M059J (cell line): ENCODE measurements around the gene AARSD1. TPM values are rescaled to one million over a fixed set of nuclear protein-coding genes. Genes with fewer than 3 reads are reported as not detected.
A peak's percentile ranks its signal among the peaks of the same experiment; 100 is the strongest.
"Not testable (repeated sequence)": the region's sequence is repeated elsewhere in the genome, so short reads cannot be mapped to it uniquely, and the experiment has no call there.

Source experiments
- DNase-seq: peaks from one replicate; pipeline ENCODE4 v3.0.0-alpha.2; 2012; ENCODE audit warnings: low read depth
- total RNA-seq: library from RNA; depleted of rRNA; stranded (reverse); fragments of >200 nt; shearing (Covaris generic); gene quantifications from 2 replicates; pipeline ENCODE4 v1.2.3, GENCODE V29; 2014; rRNA removed

Gene AARSD1
- total RNA-seq, 1 experiment from 2014 or later: 17.1 TPM

- DNase-seq: no peak
Measured at GRCh38 chr17:42920106-42920900, 44.0 kb downstream of the AARSD1 start.

- not testable (repeated sequence) for DNase-seq
Measured at GRCh38 chr17:42919522-42920077, 44.7 kb downstream of the AARSD1 start.

GRCh38 chr17:42918902-42919521, 45.2 kb downstream of the AARSD1 start:
- DNase-seq: no peak

GRCh38 chr17:42917236-42917603, 47.0 kb downstream of the AARSD1 start:
- DNase-seq: peak; percentile 17

GRCh38 chr17:42916388-42917235, 47.6 kb downstream of the AARSD1 start:
- DNase-seq: not testable (repeated sequence)

- DNase-seq: not testable (repeated sequence)
Measured at GRCh38 chr17:42915288-42915687, 49.0 kb downstream of the AARSD1 start.

GRCh38 chr17:42913981-42914617, 50.2 kb downstream of the AARSD1 start:
- DNase-seq: peak; percentile 2

- no peak for DNase-seq
Measured at GRCh38 chr17:42913522-42913921, 50.7 kb downstream of the AARSD1 start.

GRCh38 chr17:42908872-42909700, 55.2 kb downstream of the AARSD1 start:
- DNase-seq: peak; percentile 9

GRCh38 chr17:42906772-42907446, 57.3 kb downstream of the AARSD1 start:
- no peak for DNase-seq

GRCh38 chr17:42904110-42904469, 60.2 kb downstream of the AARSD1 start:
- DNase-seq: no peak

GRCh38 chr17:42901535-42902229, 62.6 kb downstream of the AARSD1 start:
- no peak for DNase-seq

Other genes starting within 250 kb of the AARSD1 start
- 4.5 and 7.8 TPM in 2 replicates for gene EZH1, start 219.4 kb downstream of the AARSD1 start, total RNA-seq
- 0.49 and 1.0 TPM in 2 replicates for gene RAMP2, start 203.2 kb downstream of the AARSD1 start, total RNA-seq
- 88.5 and 97.4 TPM in 2 replicates for gene VPS25, start 191.0 kb downstream of the AARSD1 start, total RNA-seq
- gene WNK4, start 183.8 kb downstream of the AARSD1 start, total RNA-seq: 0.52 and 1.2 TPM in 2 replicates
- 95.0 and 99.0 TPM in 2 replicates for gene COA3, start 165.8 kb downstream of the AARSD1 start, total RNA-seq
- gene CNTD1, start 165.6 kb downstream of the AARSD1 start, total RNA-seq: 0.20 TPM in 1 of 2 replicates, not detected in the other
- 36.9 and 83.7 TPM in 2 replicates for gene BECN1, start 140.2 kb downstream of the AARSD1 start, total RNA-seq
- 79.3 and 139 TPM in 2 replicates for gene PSME3, start 131.1 kb downstream of the AARSD1 start, total RNA-seq
- not detected in 2 replicates for gene AOC2, start 119.9 kb downstream of the AARSD1 start, total RNA-seq
- gene AOC3, start 113.3 kb downstream of the AARSD1 start, total RNA-seq: 0.02 TPM in 1 of 2 replicates, not detected in the other
- gene G6PC1, start 63.7 kb downstream of the AARSD1 start, total RNA-seq: not detected in 2 replicates
- gene PTGES3L, start 15.6 kb upstream of the AARSD1 start, total RNA-seq: 0.67 and 0.71 TPM in 2 replicates
- gene RUNDC1, start 16.1 kb upstream of the AARSD1 start, total RNA-seq: 5.7 and 11.4 TPM in 2 replicates
- 982 and 1,027 TPM in 2 replicates for gene RPL27, start 34.0 kb upstream of the AARSD1 start, total RNA-seq
- 206 and 256 TPM in 2 replicates for gene IFI35, start 42.3 kb upstream of the AARSD1 start, total RNA-seq
- gene VAT1, start 57.9 kb upstream of the AARSD1 start, total RNA-seq: 72.4 and 72.7 TPM in 2 replicates
- gene RND2, start 60.8 kb upstream of the AARSD1 start, total RNA-seq: 0.20 and 0.22 TPM in 2 replicates
- 27.5 and 30.1 TPM in 2 replicates for gene BRCA1, start 160.9 kb upstream of the AARSD1 start, total RNA-seq
- gene NBR1, start 206.8 kb upstream of the AARSD1 start, total RNA-seq: 58.0 and 82.9 TPM in 2 replicates
- gene TMEM106A, start 247.4 kb upstream of the AARSD1 start, total RNA-seq: 4.9 and 10.1 TPM in 2 replicates